Heart left ventricle (tissue), 16 donors: Measurements from ENCODE around the gene CACNB2. TPM values are rescaled to one million over a fixed set of nuclear protein-coding genes. Genes with fewer than 3 reads are reported as not detected.

Experiments used
- ATAC-seq, 4 donors: fragments of 200-7000 bp; cut with Tn5 transposase; one replicate each; pipeline ENCODE4 v1.9.1; 2020 to 2022; ENCODE audit warnings: moderate library complexity in 4 of 4, mild to moderate bottlenecking in 3 of 4, moderate number of reproducible peaks in 1 of 4
- DNase-seq, 5 donors: peaks; one replicate each; pipeline ENCODE4 v3.0.0-alpha.2; 2020
- H3K27ac ChIP-seq, 12 donors: fragments of 200-600 bp; sonication (generic) in 4 of 12; one replicate each; pipeline versions ENCODE4 v1.5.0 to v1.8.0; 2016 to 2022; ENCODE audit warnings: mild to moderate bottlenecking in 2 of 12
- H3K27me3 ChIP-seq, 9 donors: fragments of 200-600 bp; sonication (generic) in 2 of 9; one replicate each; pipeline versions ENCODE4 v1.5.1 to v1.8.0; 2016 to 2022; ENCODE audit warnings: mild to moderate bottlenecking in 3 of 9
- H3K36me3 ChIP-seq, 9 donors: fragments of 200-600 bp; sonication (generic) in 2 of 9; one replicate each; pipeline versions ENCODE4 v1.5.0 to v1.8.0; 2018 to 2022; ENCODE audit warnings: mild to moderate bottlenecking in 2 of 9
- H3K4me1 ChIP-seq, 12 donors: fragments of 200-600 bp; sonication (generic) in 4 of 12; one replicate each; pipeline versions ENCODE4 v1.5.0 to v1.8.0; 2016 to 2022; ENCODE audit warnings: mild to moderate bottlenecking in 3 of 12
- H3K4me3 ChIP-seq, 12 donors: fragments of 200-600 bp; sonication (generic) in 4 of 12; one replicate each; pipeline versions ENCODE4 v1.5.0 to v1.8.0; 2017 to 2022; ENCODE audit warnings: mild to moderate bottlenecking in 9 of 12, moderate library complexity in 4 of 12
- H3K9me3 ChIP-seq, 12 donors: fragments of 200-600 bp; sonication (generic) in 4 of 12; one replicate each; pipeline versions ENCODE4 v1.5.0 to v1.8.0; 2016 to 2022; ENCODE audit warnings: mild to moderate bottlenecking in 1 of 12
- POLR2A ChIP-seq, 2 donors: fragments of 450-650 bp; IDR thresholded peaks; one replicate each; pipeline ENCODE4 v1.6.1; 2017; ENCODE audit warnings: antibody characterized with exemption in 2 of 2, mild to moderate bottlenecking in 2 of 2, moderate library complexity in 2 of 2
- WGBS, 4 donors: extraction: QIAGEN DNeasy Blood & Tissue Kit in 2 of 4; methylation state at CpG; one replicate each; pipeline versions ENCODE4 v1.1.5 to v1.1.7; 2013 to 2018; 5-methylcytosine and 5-hydroxymethylcytosine counted together
- intact Hi-C, 10 donors: fragments of 100-400 bp; cut with DNase I; formaldehyde crosslinking; loops; one replicate each; pipeline versions ENCODE4 v1.11.1 to v1.14.2; 2022
- polyA plus RNA-seq, 2 donors: library from polyadenylated mRNA; stranded (reverse); fragments of 200-250 nt; gene quantifications; one replicate each; pipeline ENCODE4 v1.2.3, GENCODE V29; 2013
- total RNA-seq, 9 donors: library from RNA; depleted of rRNA in 2 of 9; stranded (reverse); fragments of >200 nt in 2 of 9; fragmentation: NEBNext Ultra II Directional in 3 of 9; extraction: Animal tissue kit (Norgen Biotek cat#: 25700) in 3 of 9; gene quantifications; one replicate each; pipeline versions ENCODE4 v1.1.0 to v1.2.4, GENCODE V29; 2016 to 2023
- TF ChIP-seq, protein P1 (sequence below), 12 donors: fragments of 200-600 bp; sonication (generic) in 4 of 12; IDR thresholded peaks; one replicate each; pipeline versions ENCODE4 v1.5.0 to v1.8.0; 2018 to 2022; ENCODE audit warnings: antibody characterized with exemption in 12 of 12, mild to moderate bottlenecking in 5 of 12
- donor health status: ischemic (EF 13 %, LVEDD 7.1; RV severe dilation, severe dysfunction).
- donor health status: healthy with polysubstance abuse.
- donor health status: DM: no; HTN: yes; CAD: no.
- donor health status: DM: no; HTN: no; CAD: no.
- donor health status: ischemic (EF 25% LVEDD 6.9; RV normal size, moderate dysfunction).
- donor health status: ischemic (EF 25% LVEDD 5.7; RV mildly dilated, moderate dysfunction).
- donor health status: healthy.
- donor health status: DM: yes; HTN: yes; CAD: no.
- donor health status: ischemic (EF 35%, LVEDD 5.7; RV mildly dilated, moderate dysfunction).
- donor health status: nonischemic (EF 11% LVEDD 7.7; RV severe dilation, severe dysfunction).
- donor health status: DM: yes; HTN: yes; CAD: no.
- donor health status: PGD.
- donor health status: ischemic (EF 29% LVEDD 5.4; RV normal size, mild dysfunction).
- donor health status: nonischemic (EF 23%, LVEDD 6.1; RV moderate dilation, normal function).

Gene CACNB2
- total and polyA plus RNA-seq, 11 donors = 11.4 to 63.2 (median 33.2) TPM

DNA sequence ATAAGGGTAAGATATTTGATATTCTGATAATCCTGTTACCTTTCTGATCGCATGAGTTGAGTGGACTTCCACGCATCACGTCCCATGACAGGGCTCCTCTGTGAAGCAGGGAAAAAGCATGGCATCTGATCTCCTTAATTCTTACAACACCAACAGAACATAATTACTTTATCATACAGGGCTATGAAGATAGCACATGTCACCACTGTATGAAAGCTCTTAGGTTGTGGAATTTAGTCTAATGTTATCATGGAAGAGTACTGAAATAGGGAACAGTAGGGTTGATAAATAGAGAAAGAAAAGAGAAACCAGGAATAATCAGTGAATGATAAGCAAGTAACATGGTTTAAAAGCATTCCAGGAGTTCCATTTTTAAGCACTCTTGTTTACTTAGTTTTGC, 212.0 kb downstream of the CACNB2 start:
- TF ChIP-seq, protein P1, sequence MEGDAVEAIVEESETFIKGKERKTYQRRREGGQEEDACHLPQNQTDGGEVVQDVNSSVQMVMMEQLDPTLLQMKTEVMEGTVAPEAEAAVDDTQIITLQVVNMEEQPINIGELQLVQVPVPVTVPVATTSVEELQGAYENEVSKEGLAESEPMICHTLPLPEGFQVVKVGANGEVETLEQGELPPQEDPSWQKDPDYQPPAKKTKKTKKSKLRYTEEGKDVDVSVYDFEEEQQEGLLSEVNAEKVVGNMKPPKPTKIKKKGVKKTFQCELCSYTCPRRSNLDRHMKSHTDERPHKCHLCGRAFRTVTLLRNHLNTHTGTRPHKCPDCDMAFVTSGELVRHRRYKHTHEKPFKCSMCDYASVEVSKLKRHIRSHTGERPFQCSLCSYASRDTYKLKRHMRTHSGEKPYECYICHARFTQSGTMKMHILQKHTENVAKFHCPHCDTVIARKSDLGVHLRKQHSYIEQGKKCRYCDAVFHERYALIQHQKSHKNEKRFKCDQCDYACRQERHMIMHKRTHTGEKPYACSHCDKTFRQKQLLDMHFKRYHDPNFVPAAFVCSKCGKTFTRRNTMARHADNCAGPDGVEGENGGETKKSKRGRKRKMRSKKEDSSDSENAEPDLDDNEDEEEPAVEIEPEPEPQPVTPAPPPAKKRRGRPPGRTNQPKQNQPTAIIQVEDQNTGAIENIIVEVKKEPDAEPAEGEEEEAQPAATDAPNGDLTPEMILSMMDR (IDR thresholded peaks at IDR 0.05) = no peak
- H3K27ac ChIP-seq = peak overlapping the region in 11 of 12 donors; percentile 1 to 65 (median 50)
- peaks cover 0 to 19% (median 2%) of the 10 kb centered on the region in 12 donors for H3K4me1 ChIP-seq
- DNase-seq = no peak
- intact Hi-C loops = loop anchor here in 1 of 10 donors (5.0 kb wide), 1 partner anchor 110 kb away; no protein-coding TSS in a partner anchor
- peak in 3 of 4 donors; percentile 34 to 44 (median 37) for ATAC-seq
- WGBS, 4 donors = 32 to 61% (median 48%) methylated on average over 3 of the region's 3 CpGs
- no peaks in the 10 kb centered on the region for H3K27me3 ChIP-seq
- H3K9me3 ChIP-seq = no peaks in the 10 kb centered on the region
- H3K4me3 ChIP-seq = peak overlapping the region in 2 of 12 donors; percentile 4 to 24
- H3K36me3 ChIP-seq = peaks cover 0 to 3% (median 0%) of the 10 kb centered on the region in 9 donors

DNA sequence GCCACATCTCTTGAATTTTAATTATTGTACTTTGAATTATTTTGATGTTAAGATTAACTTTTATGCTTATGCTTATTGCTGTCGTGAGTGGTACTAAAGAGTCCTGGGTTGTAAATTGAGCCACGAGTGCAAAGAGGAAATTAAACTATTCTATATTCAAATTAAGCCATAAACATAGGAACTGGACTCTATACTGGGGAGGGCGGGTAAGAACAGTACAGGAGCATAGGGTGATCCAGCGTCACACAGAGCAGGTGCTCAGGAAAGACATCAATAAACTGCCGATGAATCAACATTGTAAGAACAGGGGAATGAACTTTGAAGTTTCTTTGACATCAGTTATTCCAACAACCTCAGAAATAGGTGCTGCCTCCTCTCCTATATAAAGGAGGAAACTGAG, 219.6 kb downstream of the CACNB2 start:
- H3K4me1 ChIP-seq = peaks cover 0 to 12% (median 0%) of the 10 kb centered on the region in 12 donors
- no peak for ATAC-seq
- H3K4me3 ChIP-seq = no peak overlapping the region
- no peak for TF ChIP-seq POLR2A (IDR thresholded peaks at IDR 0.05)
- TF ChIP-seq, protein P1 (IDR thresholded peaks at IDR 0.05) = no peak
- H3K27me3 ChIP-seq = no peaks in the 10 kb centered on the region
- no peak for DNase-seq
- no peak overlapping the region for H3K27ac ChIP-seq
- intact Hi-C loops = no loop called here
- no peaks in the 10 kb centered on the region for H3K9me3 ChIP-seq
- WGBS, 4 donors = 80 to 85% (median 84%) methylated on average over 5 of the region's 5 CpGs
- peaks cover 0 to 3% (median 0%) of the 10 kb centered on the region in 9 donors for H3K36me3 ChIP-seq

DNA sequence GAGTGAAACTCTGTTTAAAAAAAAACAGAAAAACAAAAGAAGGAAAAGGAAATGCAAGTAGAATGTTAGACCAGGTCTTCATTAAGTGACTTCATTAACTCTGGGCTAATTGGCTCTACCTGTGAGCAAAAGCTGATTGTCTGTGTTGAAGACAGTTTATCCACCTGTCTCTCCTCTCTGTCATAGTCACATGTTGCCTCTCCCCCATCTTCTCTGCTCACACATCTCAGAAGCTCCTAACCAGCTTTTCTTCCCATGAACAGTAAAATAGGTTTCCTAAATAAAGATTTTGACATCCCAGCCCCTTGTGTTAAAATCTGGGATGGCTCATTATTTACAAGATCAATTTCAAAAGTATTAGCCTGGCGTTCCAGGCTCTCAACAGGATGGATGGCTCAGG, 222.7 kb downstream of the CACNB2 start:
- TF ChIP-seq, protein P1 (IDR thresholded peaks at IDR 0.05) = no peak
- peaks cover 0 to 12% (median 3%) of the 10 kb centered on the region in 12 donors for H3K4me1 ChIP-seq
- no peak overlapping the region for H3K27ac ChIP-seq
- no peaks in the 10 kb centered on the region for H3K36me3 ChIP-seq
- WGBS, 4 donors = 81 to 100% (median 89%) methylated on average over 1 of the region's 1 CpG
- ATAC-seq (no peak), DNase-seq (no peak)
- H3K4me3 ChIP-seq = no peak overlapping the region
- no peaks in the 10 kb centered on the region for H3K27me3 ChIP-seq
- intact Hi-C loops = no loop called here
- no peaks in the 10 kb centered on the region for H3K9me3 ChIP-seq

DNA sequence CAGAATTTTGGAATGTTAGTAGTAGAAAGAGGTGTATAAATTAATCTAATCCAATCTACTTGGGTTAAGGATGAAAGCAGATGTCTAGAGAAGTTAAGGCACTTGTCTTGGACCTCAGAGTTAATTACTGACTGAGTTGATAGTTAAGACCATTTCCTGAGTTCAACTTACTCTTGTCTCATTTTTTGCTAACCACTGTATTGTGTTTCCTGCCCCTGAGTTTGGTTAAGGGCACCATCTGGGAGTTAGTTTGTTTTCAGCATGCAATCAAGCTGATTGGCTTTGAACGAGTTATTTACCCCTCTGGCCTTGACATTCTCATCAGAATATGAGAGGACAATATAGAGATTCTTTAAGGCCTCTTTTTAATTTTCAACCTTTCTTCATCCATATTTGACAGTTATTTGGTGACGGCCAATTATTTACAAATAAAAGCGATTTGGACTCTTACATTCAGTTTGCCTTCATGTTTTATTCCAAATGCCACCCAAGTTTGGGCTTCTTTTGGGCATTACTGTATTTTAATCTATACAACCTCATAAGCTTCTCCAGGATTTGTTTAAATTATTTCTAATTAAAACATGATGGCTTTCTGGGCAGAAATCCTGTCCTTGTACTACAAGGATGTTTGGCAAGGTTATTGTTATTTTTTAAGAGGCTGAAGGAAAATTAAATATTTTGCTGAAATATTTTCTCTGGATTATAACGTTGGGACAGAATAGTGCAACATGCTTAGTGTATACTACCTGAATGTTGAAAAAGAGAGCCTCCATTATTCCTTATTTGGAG, 225.0 kb downstream of the CACNB2 start:
- Histone ChIP-seq H3K36me3 (no peaks in the 10 kb centered on the region), H3K9me3 (no peaks in the 10 kb centered on the region), H3K27ac (no peak overlapping the region), H3K27me3 (no peaks in the 10 kb centered on the region), H3K4me1 (peaks cover 0 to 18% (median 3%) of the 10 kb centered on the region in 12 donors), H3K4me3 (no peak overlapping the region)
- WGBS, 4 donors = 61 to 74% (median 64%) methylated on average over 4 of the region's 4 CpGs
- intact Hi-C loops = no loop called here
- no peak for ATAC-seq
- TF ChIP-seq, protein P1 (IDR thresholded peaks at IDR 0.05) = no peak
- TF ChIP-seq POLR2A (IDR thresholded peaks at IDR 0.05) = no peak
- no peak for DNase-seq
